Neural cell (in vitro differentiated cells): Measurements from ENCODE around the gene FHL1. TPM values are rescaled to one million over a fixed set of nuclear protein-coding genes. Genes with fewer than 3 reads are reported as not detected.

Experiments
- H2AFZ ChIP-seq: fragments of 200-600, 300-800 bp; sonication (generic), shearing (Covaris generic); 2 replicates; pipeline ENCODE4 v1.6.0; 2014; ENCODE audit warnings: low read depth, mild to moderate bottlenecking, antibody characterized with exemption, low read length, moderate library complexity
- H3F3A ChIP-seq: fragments of 200-600 bp; shearing (Covaris generic); 2 replicates; pipeline ENCODE4 v1.6.1; 2016; ENCODE audit warnings: mild to moderate bottlenecking, moderate library complexity, mixed read lengths, antibody characterized with exemption, low read length; ENCODE audit not compliant: insufficient read depth, poor library complexity, severe bottlenecking
- H3K27ac ChIP-seq: fragments of 200-600, 300-800 bp; sonication (generic), shearing (Covaris generic); 2 replicates; pipeline ENCODE4 v1.5.1; 2014; ENCODE audit warnings: mild to moderate bottlenecking, low read length, moderate library complexity
- H3K27me3 ChIP-seq: fragments of 300-800, 200-600 bp; sonication (generic), shearing (Covaris generic); 2 replicates; pipeline ENCODE4 v1.6.0; 2014; ENCODE audit warnings: mild to moderate bottlenecking, low read depth, low read length, moderate library complexity; ENCODE audit not compliant: insufficient read depth
- H3K36me3 ChIP-seq: fragments of 300-800, 200-600 bp; sonication (generic), shearing (Covaris generic); 2 replicates; pipeline ENCODE4 v1.5.1; 2014; ENCODE audit warnings: mild to moderate bottlenecking, antibody characterized with exemption, low read length, moderate library complexity; ENCODE audit not compliant: insufficient read depth
- H3K4me2 ChIP-seq: fragments of 300-800, 200-600 bp; sonication (generic), shearing (Covaris generic); 2 replicates; pipeline ENCODE4 v1.6.0; 2014; ENCODE audit warnings: mild to moderate bottlenecking, low read length
- H3K4me3 ChIP-seq: fragments of 300-800, 200-600 bp; sonication (generic), shearing (Covaris generic); 2 replicates; pipeline ENCODE4 v1.5.1; 2014; ENCODE audit warnings: mild to moderate bottlenecking, low read length, moderate library complexity
- H3K79me2 ChIP-seq: fragments of 200-600 bp; shearing (Covaris generic); replicated peaks from 2 replicates; pipeline ENCODE4 v1.6.0; 2014; ENCODE audit warnings: mild to moderate bottlenecking, low read length, moderate library complexity; ENCODE audit not compliant: insufficient read depth
- H3K9ac ChIP-seq: fragments of 300-800, 200-600 bp; sonication (generic), shearing (Covaris generic); 2 replicates; pipeline ENCODE4 v1.6.1; 2016; ENCODE audit warnings: mild to moderate bottlenecking, low read length, mixed read lengths
- H3K9me2 ChIP-seq: fragments of 200-600 bp; shearing (Covaris generic); 2 replicates; pipeline ENCODE4 v1.6.1; 2016; ENCODE audit warnings: mild to moderate bottlenecking, low read length, mixed read lengths; ENCODE audit not compliant: insufficient read depth
- H3K9me3 ChIP-seq: fragments of 200-600, 300-800 bp; sonication (generic), shearing (Covaris generic); 2 replicates; pipeline ENCODE4 v1.6.1; 2016; ENCODE audit warnings: mild to moderate bottlenecking, mixed run types, low read length, moderate library complexity, mixed read lengths
- H4K20me1 ChIP-seq: fragments of 200-600 bp; shearing (Covaris generic); 2 replicates; pipeline ENCODE4 v1.6.1; 2016; ENCODE audit warnings: mild to moderate bottlenecking, mixed run types; ENCODE audit not compliant: insufficient read depth
- EP300 ChIP-seq: fragments of 450-650 bp; conservative IDR thresholded peaks from 2 replicates; pipeline ENCODE4 v1.6.1; 2014; ENCODE audit warnings: antibody characterized with exemption, mild to moderate bottlenecking, moderate library complexity; ENCODE audit not compliant: poor library complexity, severe bottlenecking
- EZH2 ChIP-seq: fragments of 200-600, 300-800 bp; shearing (Covaris generic), sonication (generic); IDR thresholded peaks from 2 replicates; pipeline ENCODE4 v1.6.1; 2014; ENCODE audit warnings: antibody characterized with exemption, low read length, borderline replicate concordance, mild to moderate bottlenecking; ENCODE audit not compliant: insufficient read depth, poor library complexity, severe bottlenecking
- MXI1 ChIP-seq: fragments of 450-650 bp; conservative IDR thresholded peaks from 2 replicates; pipeline ENCODE4 v1.6.1; 2014; ENCODE audit warnings: antibody characterized with exemption, mild to moderate bottlenecking; ENCODE audit not compliant: poor library complexity, severe bottlenecking
- POLR2AphosphoS5 ChIP-seq: IDR thresholded peaks from 2 replicates; pipeline ENCODE4 v1.6.1; 2012
- RAD21 ChIP-seq: fragments of 450-650 bp; conservative IDR thresholded peaks from 2 replicates; pipeline ENCODE4 v1.6.1; 2014; ENCODE audit warnings: antibody characterized with exemption, mild to moderate bottlenecking, moderate library complexity
- SMC3 ChIP-seq: fragments of 450-650 bp; conservative IDR thresholded peaks from 2 replicates; pipeline ENCODE4 v1.6.1; 2014; ENCODE audit warnings: antibody characterized with exemption, mild to moderate bottlenecking, moderate library complexity; ENCODE audit not compliant: poor library complexity
- TAF1 ChIP-seq: IDR thresholded peaks from 2 replicates; pipeline ENCODE4 v1.6.1; 2012; ENCODE audit warnings: low read depth
- polyA plus RNA-seq: library from polyadenylated mRNA; depleted of rRNA; stranded (reverse); fragments of >200 nt; gene quantifications from 2 replicates; pipeline ENCODE4 v1.2.3, GENCODE V29; 2014
- TF ChIP-seq, protein P1 (sequence below): fragments of 450-650 bp; IDR thresholded peaks from 2 replicates; pipeline ENCODE4 v1.5.1; 2014; ENCODE audit warnings: antibody characterized with exemption, mild to moderate bottlenecking, moderate library complexity; ENCODE audit not compliant: poor library complexity, severe bottlenecking
- TF ChIP-seq, protein P2 (sequence below): IDR thresholded peaks from 2 replicates; pipeline ENCODE4 v1.6.1; 2012; ENCODE audit warnings: borderline replicate concordance

FHL1 gene
- polyA plus RNA-seq, 1 donor from 2014 or later = 235 TPM

DNA sequence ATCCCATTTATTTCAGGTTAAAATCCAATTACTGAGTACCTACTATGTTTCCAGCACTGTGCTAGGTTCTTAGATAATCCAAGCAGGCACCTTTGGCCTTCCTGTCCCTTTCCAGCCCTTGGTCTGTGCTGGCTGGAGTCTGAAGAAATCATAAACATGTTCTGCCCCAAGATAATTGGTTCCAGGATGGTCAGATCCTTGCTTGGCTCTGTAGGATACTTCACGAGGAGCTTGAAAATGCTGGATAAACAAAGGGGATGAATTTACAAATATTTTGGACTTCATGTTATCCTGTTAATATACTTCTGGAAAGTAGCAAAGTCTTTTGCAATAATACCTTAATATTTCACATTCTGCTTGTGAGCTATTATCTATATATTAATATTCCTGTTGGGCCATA, 35.0 kb upstream of the FHL1 start:
- Histone ChIP-seq H3K4me2 (no peak overlapping the region), H3K9ac (no peak overlapping the region), H3K9me3 (no peaks in the 10 kb centered on the region), H2AFZ (no peak overlapping the region), H3K79me2 (no peaks in the 10 kb centered on the region), H3K9me2 (no peaks in the 10 kb centered on the region), H3F3A (no peaks in the 10 kb centered on the region), H3K27ac (no peak overlapping the region), H3K36me3 (no peaks in the 10 kb centered on the region), H3K27me3 (no peaks in the 10 kb centered on the region), H3K4me3 (no peak overlapping the region), H4K20me1 (no peaks in the 10 kb centered on the region)
- TF ChIP-seq, protein P1, sequence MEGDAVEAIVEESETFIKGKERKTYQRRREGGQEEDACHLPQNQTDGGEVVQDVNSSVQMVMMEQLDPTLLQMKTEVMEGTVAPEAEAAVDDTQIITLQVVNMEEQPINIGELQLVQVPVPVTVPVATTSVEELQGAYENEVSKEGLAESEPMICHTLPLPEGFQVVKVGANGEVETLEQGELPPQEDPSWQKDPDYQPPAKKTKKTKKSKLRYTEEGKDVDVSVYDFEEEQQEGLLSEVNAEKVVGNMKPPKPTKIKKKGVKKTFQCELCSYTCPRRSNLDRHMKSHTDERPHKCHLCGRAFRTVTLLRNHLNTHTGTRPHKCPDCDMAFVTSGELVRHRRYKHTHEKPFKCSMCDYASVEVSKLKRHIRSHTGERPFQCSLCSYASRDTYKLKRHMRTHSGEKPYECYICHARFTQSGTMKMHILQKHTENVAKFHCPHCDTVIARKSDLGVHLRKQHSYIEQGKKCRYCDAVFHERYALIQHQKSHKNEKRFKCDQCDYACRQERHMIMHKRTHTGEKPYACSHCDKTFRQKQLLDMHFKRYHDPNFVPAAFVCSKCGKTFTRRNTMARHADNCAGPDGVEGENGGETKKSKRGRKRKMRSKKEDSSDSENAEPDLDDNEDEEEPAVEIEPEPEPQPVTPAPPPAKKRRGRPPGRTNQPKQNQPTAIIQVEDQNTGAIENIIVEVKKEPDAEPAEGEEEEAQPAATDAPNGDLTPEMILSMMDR = no peak
- TF ChIP-seq SMC3 = no peak
- TF ChIP-seq, protein P2, sequence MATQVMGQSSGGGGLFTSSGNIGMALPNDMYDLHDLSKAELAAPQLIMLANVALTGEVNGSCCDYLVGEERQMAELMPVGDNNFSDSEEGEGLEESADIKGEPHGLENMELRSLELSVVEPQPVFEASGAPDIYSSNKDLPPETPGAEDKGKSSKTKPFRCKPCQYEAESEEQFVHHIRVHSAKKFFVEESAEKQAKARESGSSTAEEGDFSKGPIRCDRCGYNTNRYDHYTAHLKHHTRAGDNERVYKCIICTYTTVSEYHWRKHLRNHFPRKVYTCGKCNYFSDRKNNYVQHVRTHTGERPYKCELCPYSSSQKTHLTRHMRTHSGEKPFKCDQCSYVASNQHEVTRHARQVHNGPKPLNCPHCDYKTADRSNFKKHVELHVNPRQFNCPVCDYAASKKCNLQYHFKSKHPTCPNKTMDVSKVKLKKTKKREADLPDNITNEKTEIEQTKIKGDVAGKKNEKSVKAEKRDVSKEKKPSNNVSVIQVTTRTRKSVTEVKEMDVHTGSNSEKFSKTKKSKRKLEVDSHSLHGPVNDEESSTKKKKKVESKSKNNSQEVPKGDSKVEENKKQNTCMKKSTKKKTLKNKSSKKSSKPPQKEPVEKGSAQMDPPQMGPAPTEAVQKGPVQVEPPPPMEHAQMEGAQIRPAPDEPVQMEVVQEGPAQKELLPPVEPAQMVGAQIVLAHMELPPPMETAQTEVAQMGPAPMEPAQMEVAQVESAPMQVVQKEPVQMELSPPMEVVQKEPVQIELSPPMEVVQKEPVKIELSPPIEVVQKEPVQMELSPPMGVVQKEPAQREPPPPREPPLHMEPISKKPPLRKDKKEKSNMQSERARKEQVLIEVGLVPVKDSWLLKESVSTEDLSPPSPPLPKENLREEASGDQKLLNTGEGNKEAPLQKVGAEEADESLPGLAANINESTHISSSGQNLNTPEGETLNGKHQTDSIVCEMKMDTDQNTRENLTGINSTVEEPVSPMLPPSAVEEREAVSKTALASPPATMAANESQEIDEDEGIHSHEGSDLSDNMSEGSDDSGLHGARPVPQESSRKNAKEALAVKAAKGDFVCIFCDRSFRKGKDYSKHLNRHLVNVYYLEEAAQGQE = no peak
- TF ChIP-seq RAD21 = no peak
- TF ChIP-seq MXI1 = no peak
- TF ChIP-seq EP300 = no peak
- no peak for TF ChIP-seq TAF1
- TF ChIP-seq EZH2 = no peak
- no peak for TF ChIP-seq POLR2AphosphoS5

DNA sequence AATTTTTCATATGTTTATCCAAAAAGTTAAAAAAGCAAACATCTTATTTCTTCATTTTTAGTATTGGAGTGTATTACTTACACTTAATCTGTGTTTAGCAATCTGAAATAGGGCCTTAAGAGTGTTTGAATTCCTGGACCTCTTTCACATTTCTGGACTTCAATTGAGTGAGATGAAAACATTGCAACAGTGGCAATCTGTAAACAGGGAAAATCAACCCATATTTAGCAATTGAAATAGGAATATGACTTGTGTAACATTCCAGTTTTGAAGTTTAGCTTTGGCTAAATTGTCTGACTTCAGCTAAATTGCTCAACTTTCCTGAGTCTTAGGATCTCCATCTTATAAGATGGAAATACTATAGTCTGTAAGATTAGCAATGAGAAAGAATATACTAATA, 34.6 kb upstream of the FHL1 start:
- no peaks in the 10 kb centered on the region for H3K9me2 ChIP-seq
- no peak overlapping the region for H3K9ac ChIP-seq
- H3K27me3 ChIP-seq = no peaks in the 10 kb centered on the region
- no peak overlapping the region for H3K27ac ChIP-seq
- no peak overlapping the region for H3K4me2 ChIP-seq
- H3K9me3 ChIP-seq = no peaks in the 10 kb centered on the region
- no peak overlapping the region for H2AFZ ChIP-seq
- TF ChIP-seq TAF1 (no peak), SMC3 (no peak), RAD21 (no peak), MXI1 (no peak), EP300 (no peak), EZH2 (no peak), POLR2AphosphoS5 (no peak)
- TF ChIP-seq, protein P1 = no peak
- TF ChIP-seq, protein P2 = no peak
- no peaks in the 10 kb centered on the region for H3K79me2 ChIP-seq
- H3K36me3 ChIP-seq = no peaks in the 10 kb centered on the region
- H3F3A ChIP-seq = no peaks in the 10 kb centered on the region
- no peak overlapping the region for H3K4me3 ChIP-seq
- no peaks in the 10 kb centered on the region for H4K20me1 ChIP-seq
